GM23338 (cell line): Measurements from ENCODE around the gene ANP32A. TPM values are rescaled to one million over a fixed set of nuclear protein-coding genes. Genes with fewer than 3 reads are reported as not detected.

Source experiments
- ATAC-seq: fragments of 200-7000 bp; cut with Tn5 transposase; 3 replicates; pipeline ENCODE4 v1.9.1; 2020
- DNase-seq: peaks from one replicate; pipeline ENCODE4 v3.0.0-alpha.2; 2015; ENCODE audit warnings: low spot score
- H2AFZ ChIP-seq: fragments of 200-600 bp; sonication (generic); 2 replicates; pipeline ENCODE4 v1.8.0; 2016; ENCODE audit warnings: antibody characterized with exemption, mild to moderate bottlenecking, moderate library complexity
- H3F3A ChIP-seq: fragments of 200-600 bp; sonication (generic); replicated peaks from 2 replicates; pipeline ENCODE4 v1.8.0; 2017; ENCODE audit warnings: antibody characterized with exemption, mixed run types, low read depth
- H3K27ac ChIP-seq: fragments of 200-600 bp; sonication (generic); 2 replicates; pipeline ENCODE4 v1.6.1; 2016; ENCODE audit warnings: low read depth
- H3K27me3 ChIP-seq: fragments of 200-600 bp; sonication (generic); 2 replicates; pipeline ENCODE4 v1.8.0; 2016; ENCODE audit warnings: mild to moderate bottlenecking, mixed run types, moderate library complexity; ENCODE audit not compliant: insufficient read depth
- H3K36me3 ChIP-seq: fragments of 200-600 bp; sonication (generic); 2 replicates; pipeline ENCODE4 v1.8.0; 2016; ENCODE audit warnings: mild to moderate bottlenecking; ENCODE audit not compliant: insufficient read depth
- H3K4me1 ChIP-seq: fragments of 200-600 bp; sonication (generic); 2 replicates; pipeline ENCODE4 v1.8.0; 2016; ENCODE audit warnings: mild to moderate bottlenecking, moderate library complexity; ENCODE audit not compliant: insufficient read depth
- H3K4me2 ChIP-seq: fragments of 200-600 bp; sonication (generic); 2 replicates; pipeline ENCODE4 v1.7.1; 2017; ENCODE audit warnings: mixed run types
- H3K4me3 ChIP-seq: fragments of 200-600 bp; sonication (generic); 2 replicates; pipeline ENCODE4 v1.6.1; 2016; ENCODE audit warnings: mixed run types
- H3K79me2 ChIP-seq: fragments of 200-600 bp; sonication (generic); replicated peaks from 2 replicates; pipeline ENCODE4 v1.8.0; 2017; ENCODE audit warnings: mild to moderate bottlenecking; ENCODE audit not compliant: insufficient read depth
- H3K9me2 ChIP-seq: fragments of 200-600 bp; sonication (generic); 2 replicates; pipeline ENCODE4 v1.8.0; 2017; ENCODE audit not compliant: insufficient read depth
- H4K20me1 ChIP-seq: fragments of 200-600 bp; sonication (generic); replicated peaks from 2 replicates; pipeline ENCODE4 v1.8.0; 2017; ENCODE audit warnings: mild to moderate bottlenecking; ENCODE audit not compliant: insufficient read depth
- H3K27ac Mint-ChIP-seq: 2 replicates; pipeline ENCODE4 v1.8.0; 2020; ENCODE audit warnings: inconsistent platforms, mild to moderate bottlenecking, moderate library complexity, mixed read lengths
- H3K27me3 Mint-ChIP-seq: 3 replicates; pipeline ENCODE4 v1.8.0; 2022; ENCODE audit warnings: low read depth, mild to moderate bottlenecking, moderate library complexity, mixed read lengths, inconsistent platforms; ENCODE audit not compliant: insufficient read depth, poor library complexity
- H3K36me3 Mint-ChIP-seq: 3 replicates; pipeline ENCODE4 v1.8.0; 2021; ENCODE audit warnings: low read depth, mild to moderate bottlenecking, inconsistent platforms, moderate library complexity, mixed read lengths
- H3K4me1 Mint-ChIP-seq: 3 replicates; pipeline ENCODE4 v1.8.0; 2020; ENCODE audit warnings: mild to moderate bottlenecking, inconsistent platforms, mixed read lengths
- H3K4me3 Mint-ChIP-seq: 3 replicates; pipeline ENCODE4 v1.8.0; 2021; ENCODE audit warnings: moderate library complexity, mild to moderate bottlenecking, inconsistent platforms, mixed read lengths
- H3K9me3 Mint-ChIP-seq: 3 replicates; pipeline ENCODE4 v1.8.0; 2020; ENCODE audit warnings: moderate library complexity, mild to moderate bottlenecking, inconsistent platforms, mixed read lengths
- CREB1 ChIP-seq: fragments of 250-450 bp; sonication (Bioruptor Pico); IDR thresholded peaks from 2 replicates; pipeline ENCODE4 v1.5.0; 2020; ENCODE audit warnings: low read depth, mild to moderate bottlenecking, moderate library complexity
- CTCF ChIP-seq, 2 experiments: fragments of 200-600 bp in 1 of 2; sonication (generic) in 1 of 2; conservative IDR thresholded peaks; 2 replicates each; pipeline versions ENCODE4 v1.5.1 to v1.6.1; 2016 to 2017; ENCODE audit warnings: antibody characterized with exemption in 2 of 2, low read depth in 2 of 2, mild to moderate bottlenecking in 2 of 2, moderate library complexity in 1 of 2
- ETS1 ChIP-seq: IDR thresholded peaks from 2 replicates; pipeline ENCODE4 v1.6.1; 2016; ENCODE audit warnings: antibody characterized with exemption
- EZH2 ChIP-seq: fragments of 200-600 bp; sonication (generic); IDR thresholded peaks from one replicate; pipeline ENCODE4 v1.8.0; 2017; ENCODE audit warnings: antibody characterized with exemption, mild to moderate bottlenecking, low read depth; ENCODE audit not compliant: unreplicated experiment
- EZH2phosphoT487 ChIP-seq: fragments of 200-600 bp; sonication (generic); IDR thresholded peaks from one replicate; pipeline ENCODE4 v1.8.1; 2018; ENCODE audit warnings: antibody characterized with exemption; ENCODE audit not compliant: unreplicated experiment
- JUNB ChIP-seq: IDR thresholded peaks from one replicate; pipeline ENCODE4 v1.6.1; 2016; ENCODE audit warnings: antibody characterized with exemption; ENCODE audit not compliant: unreplicated experiment
- NANOG ChIP-seq: IDR thresholded peaks from 2 replicates; pipeline ENCODE4 v1.6.1; 2016; ENCODE audit warnings: antibody characterized with exemption, borderline replicate concordance
- POLR2AphosphoS5 ChIP-seq: IDR thresholded peaks from 2 replicates; pipeline ENCODE4 v1.6.1; 2016; ENCODE audit warnings: antibody characterized with exemption, low read depth
- REST ChIP-seq: IDR thresholded peaks from one replicate; pipeline ENCODE4 v1.6.1; 2018; ENCODE audit warnings: antibody characterized with exemption; ENCODE audit not compliant: unreplicated experiment
- ZNF114 ChIP-seq: fragments of 250-450 bp; sonication (Bioruptor Pico); IDR thresholded peaks from 2 replicates; pipeline ENCODE4 v1.5.0; 2020; ENCODE audit warnings: mild to moderate bottlenecking, moderate library complexity
- ZNF331 ChIP-seq: fragments of 250-450 bp; sonication (Bioruptor Pico); IDR thresholded peaks from 2 replicates; pipeline ENCODE4 v1.5.0; 2020; ENCODE audit warnings: low read depth, mild to moderate bottlenecking, moderate library complexity
- polyA plus RNA-seq: library from polyadenylated mRNA; unstranded; fragments of >200 nt; fragmentation: Nextera tagmentation; extraction: Ambion mirVana; gene quantifications from 2 replicates; pipeline ENCODE4 v1.2.1, GENCODE V29; 2016
- total RNA-seq: library from RNA; depleted of rRNA; stranded (reverse); fragments of >200 nt; shearing (Covaris generic); gene quantifications from 2 replicates; pipeline ENCODE4 v1.2.3, GENCODE V29; 2014

The ANP32A gene
- total and polyA plus RNA-seq, 2 experiments from 2014 or later: 204 to 304 TPM

GRCh38 chr15:68783226-68784058 is 37.3 kb downstream of the ANP32A start:
- Histone ChIP-seq H3K27me3 (no peaks in the 10 kb centered on the region), H3K4me1 (peaks cover 27% of the 10 kb centered on the region), H4K20me1 (peaks cover 21% of the 10 kb centered on the region), H3K27ac (0 out of 2 replicates have a peak overlapping the region, but pooled peaks have one; percentile 59), H3K9me2 (no peaks in the 10 kb centered on the region), H3K4me3 (no peak overlapping the region), H3K79me2 (peaks cover 42% of the 10 kb centered on the region), H3K36me3 (peaks cover 17% of the 10 kb centered on the region), H3F3A (0 out of 2 replicates have a peak, but pooled peaks cover 2% of the 10 kb centered on the region), H2AFZ (no peak overlapping the region), H3K4me2 (no peak overlapping the region)
- ATAC-seq (peak; percentile 96), DNase-seq (peak; percentile 84)
- peaks cover 90% of the 10 kb centered on the region for H3K36me3 Mint-ChIP-seq
- peaks cover 12% of the 10 kb centered on the region for H3K27me3 Mint-ChIP-seq
- peaks cover 44% of the 10 kb centered on the region for H3K4me1 Mint-ChIP-seq
- H3K9me3 Mint-ChIP-seq: no peaks in the 10 kb centered on the region
- H3K27ac Mint-ChIP-seq: peak overlapping the region; percentile 31; the same call in 1 of the 2 replicates
- peak overlapping the region; percentile 9; the same call in 1 of the 3 replicates for H3K4me3 Mint-ChIP-seq
- no peak for TF ChIP-seq POLR2AphosphoS5
- TF ChIP-seq NANOG: no peak
- peak; percentile 69 to 85 for TF ChIP-seq CTCF (conservative IDR thresholded peaks at IDR 0.05; ENCODE audit: low read depth in 2 of 2)
- no peak for TF ChIP-seq JUNB
- no peak for TF ChIP-seq ZNF331 (CRISPR knock-in tag)
- no peak for TF ChIP-seq ZNF114 (CRISPR knock-in tag)
- TF ChIP-seq CREB1: no peak

- Mint-ChIP-seq H3K9me3 (no peaks in the 10 kb centered on the region), H3K27ac (peak overlapping the region; percentile 60; the same call in 1 of the 2 replicates), H3K27me3 (peaks cover 14% of the 10 kb centered on the region), H3K4me1 (peaks cover 36% of the 10 kb centered on the region), H3K4me3 (peak overlapping the region; percentile 9; the same call in 1 of the 3 replicates), H3K36me3 (peaks cover 93% of the 10 kb centered on the region)
- ATAC-seq (peak; percentile 9; the same call in 1 of the 3 replicates), DNase-seq (no peak)
- H3K4me2 ChIP-seq: no peak overlapping the region
- H3K9me2 ChIP-seq: no peaks in the 10 kb centered on the region
- H4K20me1 ChIP-seq: peaks cover 17% of the 10 kb centered on the region
- 0 out of 2 replicates have a peak overlapping the region, but pooled peaks have one; percentile 59 for H3K27ac ChIP-seq
- H3K4me1 ChIP-seq: peaks cover 24% of the 10 kb centered on the region
- H3K4me3 ChIP-seq: no peak overlapping the region
- H3F3A ChIP-seq: 0 out of 2 replicates have a peak, but pooled peaks cover 2% of the 10 kb centered on the region
- no peak overlapping the region for H2AFZ ChIP-seq
- H3K27me3 ChIP-seq: no peaks in the 10 kb centered on the region
- peaks cover 36% of the 10 kb centered on the region for H3K79me2 ChIP-seq
- H3K36me3 ChIP-seq: peaks cover 17% of the 10 kb centered on the region
- TF ChIP-seq EZH2phosphoT487: no peak
- no peak for TF ChIP-seq ETS1
- no peak for TF ChIP-seq ZNF331 (CRISPR knock-in tag)
- TF ChIP-seq ZNF114 (CRISPR knock-in tag): no peak
- no peak for TF ChIP-seq REST
- no peak for TF ChIP-seq EZH2
- TF ChIP-seq POLR2AphosphoS5: no peak
Observed at GRCh38 chr15:68782589-68783161, 38.0 kb downstream of the ANP32A start.
